GM10248 (cell line): Measurements from ENCODE around the gene CCNC.
A peak's percentile ranks its signal among the peaks of the same experiment; 100 is the strongest.

Experiments used
- CTCF ChIA-PET: fragments of 300-600 bp; sonication (Branson Sonifier 250); formaldehyde crosslinking; extraction: SDS; loops from one replicate; lab custom pipeline; 2021; ENCODE audit warnings: antibody characterized with exemption; lab: Yijun Ruan, JAX
- POLR2A ChIA-PET: fragments of 350-650 bp; sonication (Branson Sonifier 250); formaldehyde crosslinking; extraction: SDS; loops from one replicate; lab custom pipeline; 2020; ENCODE audit warnings: antibody characterized with exemption; lab: Yijun Ruan, JAX
- DNase-seq: peaks from one replicate; pipeline ENCODE4 v3.0.0; 2012; ENCODE audit errors: extremely low spot score
- TF ChIP-seq, protein P1 (sequence below): IDR thresholded peaks from 2 replicates; pipeline ENCODE4 v1.5.1; 2012; ENCODE audit warnings: mild to moderate bottlenecking, low read depth; ENCODE audit errors: extremely low read depth, missing control alignments, control extremely low read depth

The CCNC gene

GRCh38 chr6:99521633-99522151 is 46.8 kb downstream of the CCNC start:
- no peak for DNase-seq
- POLR2A ChIA-PET: no interaction called here
- CTCF ChIA-PET: interaction anchor here (0.7 to 4.1 kb wide), 25 partner anchors 10 to 126 kb away, joined by 3 to 32 read pairs (median 4); partner anchors contain the start of genes CCNC and PNISR
- TF ChIP-seq, protein P1, sequence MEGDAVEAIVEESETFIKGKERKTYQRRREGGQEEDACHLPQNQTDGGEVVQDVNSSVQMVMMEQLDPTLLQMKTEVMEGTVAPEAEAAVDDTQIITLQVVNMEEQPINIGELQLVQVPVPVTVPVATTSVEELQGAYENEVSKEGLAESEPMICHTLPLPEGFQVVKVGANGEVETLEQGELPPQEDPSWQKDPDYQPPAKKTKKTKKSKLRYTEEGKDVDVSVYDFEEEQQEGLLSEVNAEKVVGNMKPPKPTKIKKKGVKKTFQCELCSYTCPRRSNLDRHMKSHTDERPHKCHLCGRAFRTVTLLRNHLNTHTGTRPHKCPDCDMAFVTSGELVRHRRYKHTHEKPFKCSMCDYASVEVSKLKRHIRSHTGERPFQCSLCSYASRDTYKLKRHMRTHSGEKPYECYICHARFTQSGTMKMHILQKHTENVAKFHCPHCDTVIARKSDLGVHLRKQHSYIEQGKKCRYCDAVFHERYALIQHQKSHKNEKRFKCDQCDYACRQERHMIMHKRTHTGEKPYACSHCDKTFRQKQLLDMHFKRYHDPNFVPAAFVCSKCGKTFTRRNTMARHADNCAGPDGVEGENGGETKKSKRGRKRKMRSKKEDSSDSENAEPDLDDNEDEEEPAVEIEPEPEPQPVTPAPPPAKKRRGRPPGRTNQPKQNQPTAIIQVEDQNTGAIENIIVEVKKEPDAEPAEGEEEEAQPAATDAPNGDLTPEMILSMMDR: no peak

DNA sequence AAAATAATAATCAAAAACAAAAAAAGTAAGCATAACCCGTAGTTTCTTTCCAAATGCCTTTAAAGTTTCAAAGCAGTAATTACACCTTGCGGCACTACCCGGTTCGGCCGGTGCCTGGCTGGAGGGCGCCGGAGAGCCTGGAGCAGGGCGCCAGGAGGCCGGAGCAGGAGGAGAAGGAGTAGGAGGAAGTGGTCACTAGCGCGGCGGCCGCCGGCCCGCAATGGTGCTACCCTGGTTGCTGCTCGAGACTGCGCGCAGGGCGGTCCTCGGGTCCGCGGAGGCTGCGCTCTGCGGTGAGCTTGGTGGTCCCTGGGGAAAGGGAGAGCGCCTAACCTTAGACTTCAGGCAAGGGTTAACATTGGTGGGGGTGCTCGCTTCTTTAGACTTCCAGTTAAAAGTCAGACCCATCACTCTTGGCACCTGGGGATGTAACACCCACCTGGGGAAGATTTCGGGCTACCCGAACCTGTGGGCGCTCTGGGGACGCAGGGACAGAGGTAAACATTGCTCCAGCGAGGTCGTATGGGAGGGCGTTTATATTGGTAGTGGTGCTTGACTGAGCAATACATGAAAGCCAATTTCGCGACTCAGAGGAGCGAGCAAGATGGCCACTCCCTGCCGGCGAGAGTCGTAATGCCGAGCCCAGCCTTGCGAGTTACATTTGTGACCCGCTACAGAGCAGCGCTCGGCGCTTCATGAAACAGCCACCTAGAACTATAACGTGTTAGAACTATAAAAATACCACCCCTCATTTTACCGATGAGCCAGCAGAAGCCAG is 47.4 kb downstream of the CCNC start:
- DNase-seq: peak; percentile 85
- POLR2A ChIA-PET: no interaction called here

GRCh38 chr6:99519446-99519845 is 49.0 kb downstream of the CCNC start:
- ChIA-PET CTCF (interaction anchor here (0.9 to 4.1 kb wide), 14 partner anchors 12 to 242 kb away, joined by 3 to 32 read pairs (median 4); partner anchors contain the start of gene CCNC), POLR2A (no interaction called here)
- no peak for DNase-seq
- TF ChIP-seq, protein P1: no peak

More for the DNA sequence above, 47.4 kb downstream of the CCNC start:
- CTCF ChIA-PET: interaction anchor here (0.7 to 4.1 kb wide), 26 partner anchors 9 to 125 kb away, joined by 3 to 32 read pairs (median 4); partner anchors contain the start of genes CCNC and PNISR
- TF ChIP-seq, protein P1: peak; percentile 87

DNA sequence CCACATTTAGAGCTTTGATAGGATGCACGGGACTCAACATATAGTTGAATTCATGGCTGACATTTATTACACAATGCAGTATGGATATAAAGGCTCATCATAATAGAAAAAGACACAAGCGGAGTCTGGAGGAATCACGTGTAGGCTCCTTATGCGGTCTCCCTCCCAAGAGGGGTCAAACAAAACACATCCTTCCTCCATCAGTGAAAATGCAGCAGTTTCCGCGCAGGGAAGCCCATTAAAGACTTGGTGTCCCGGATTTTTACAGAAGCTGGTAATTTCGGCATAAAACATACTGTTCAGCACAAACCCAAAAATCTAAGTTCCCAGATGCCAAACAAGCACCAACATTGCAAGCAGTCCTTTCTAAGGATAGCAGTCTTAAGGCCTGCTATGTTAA is 54.4 kb downstream of the CCNC start:
- no peak for DNase-seq
- POLR2A ChIA-PET: no interaction called here
- CTCF ChIA-PET: interaction anchor here (0.6 to 1.0 kb wide), 5 partner anchors 9 to 184 kb away, joined by 3 to 4 read pairs (median 3); no protein-coding TSS in a partner anchor
- TF ChIP-seq, protein P1: no peak

GRCh38 chr6:99512033-99512432 is 56.4 kb downstream of the CCNC start:
- POLR2A ChIA-PET: no interaction called here
- CTCF ChIA-PET: interaction anchor here (1.1 to 1.9 kb wide), 6 partner anchors 9 to 18 kb away, joined by 3 to 14 read pairs (median 4); no protein-coding TSS in a partner anchor
- DNase-seq: no peak
- TF ChIP-seq, protein P1: no peak

- POLR2A ChIA-PET: no interaction called here
- TF ChIP-seq, protein P1: no peak
- CTCF ChIA-PET: interaction anchor here (1.5 to 1.9 kb wide), 2 partner anchors 10 to 12 kb away, joined by 3 to 7 read pairs; no protein-coding TSS in a partner anchor
- DNase-seq: no peak
Observed at GRCh38 chr6:99507648-99508047, 60.8 kb downstream of the CCNC start.
